GM18526 (cell line): ENCODE data around the gene PROK2.

Experiments
- POLR2A ChIP-seq: IDR thresholded peaks from 3 replicates; pipeline ENCODE4 v1.6.1; 2011; ENCODE audit not compliant: insufficient read length; ENCODE audit errors: extremely low read depth

The PROK2 gene

GRCh38 chr3:71784914-71785531 is at the start of gene PROK2:
Gene PROK2, minus strand, starts transcription at chr3:71785148. Its CDS starts 96 bp downstream, at chr3:71785052.
- TF ChIP-seq POLR2A, result no peak

- no peak for TF ChIP-seq POLR2A
Observed at GRCh38 chr3:71831599-71831998, 46.7 kb upstream of the PROK2 start.

GRCh38 chr3:71825551-71826283 is 40.8 kb upstream of the PROK2 start:
- no peak for TF ChIP-seq POLR2A

GRCh38 chr3:71821116-71821515 is 36.2 kb upstream of the PROK2 start:
- TF ChIP-seq POLR2A, result no peak

- TF ChIP-seq POLR2A, result no peak
Observed at GRCh38 chr3:71817262-71817661, 32.3 kb upstream of the PROK2 start.

GRCh38 chr3:71816767-71817156 is 31.8 kb upstream of the PROK2 start:
- no peak for TF ChIP-seq POLR2A

GRCh38 chr3:71815340-71816067 is 30.6 kb upstream of the PROK2 start:
- TF ChIP-seq POLR2A, result no peak

GRCh38 chr3:71813704-71814103 is 28.8 kb upstream of the PROK2 start:
- TF ChIP-seq POLR2A, result no peak

- no peak for TF ChIP-seq POLR2A
Observed at GRCh38 chr3:71813073-71813472, 28.1 kb upstream of the PROK2 start.

- TF ChIP-seq POLR2A, result no peak
Observed at GRCh38 chr3:71810056-71810455, 25.1 kb upstream of the PROK2 start.

GRCh38 chr3:71809321-71810026 is 24.5 kb upstream of the PROK2 start:
- no peak for TF ChIP-seq POLR2A

GRCh38 chr3:71806736-71807135 is 21.8 kb upstream of the PROK2 start:
- no peak for TF ChIP-seq POLR2A

- no peak for TF ChIP-seq POLR2A
Observed at GRCh38 chr3:71805691-71806090, 20.7 kb upstream of the PROK2 start.

GRCh38 chr3:71805199-71805598 is 20.3 kb upstream of the PROK2 start:
- TF ChIP-seq POLR2A, result no peak

- TF ChIP-seq POLR2A, result no peak
Observed at GRCh38 chr3:71803248-71803647, 18.3 kb upstream of the PROK2 start.
